22Rv1 (cell line): ENCODE results near the gene CCDC149.

Source experiments
- H3K27ac ChIP-seq: fragments of 450-650 bp; 2 replicates; pipeline ENCODE4 v1.5.1; 2017
- CTCF ChIP-seq: fragments of 450-650 bp; IDR thresholded peaks from 2 replicates; pipeline ENCODE4 v1.5.1; 2017; ENCODE audit warnings: mild to moderate bottlenecking
- ZFX ChIP-seq: fragments of 450-650 bp; IDR thresholded peaks from 2 replicates; pipeline ENCODE4 v1.6.1; 2017; ENCODE audit warnings: antibody characterized with exemption, borderline replicate concordance

Gene CCDC149

DNA sequence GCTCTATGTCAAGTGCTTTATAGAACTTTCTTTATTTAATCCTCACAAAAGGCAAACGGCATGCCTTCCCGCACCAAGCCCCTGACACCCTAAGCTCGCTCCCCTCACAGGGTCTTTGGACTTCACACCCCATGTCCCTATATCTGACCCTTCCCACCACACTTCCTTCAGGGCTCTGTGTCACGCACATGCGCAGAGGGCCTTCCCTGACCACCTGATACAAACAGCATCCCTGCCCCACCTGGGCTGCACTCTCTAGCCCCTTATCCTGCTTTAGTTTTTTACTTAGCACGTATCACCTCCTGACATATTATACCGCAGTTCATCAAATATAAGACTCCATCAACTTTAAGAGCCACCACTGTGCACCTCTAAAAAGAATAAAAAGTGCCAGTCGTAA lies 67.7 kb downstream of the CCDC149 start:
- TF ChIP-seq ZFX = no peak
- TF ChIP-seq CTCF = no peak
- no peak overlapping the region for H3K27ac ChIP-seq

GRCh38 chr4:24843096-24843495 lies 69.7 kb downstream of the CCDC149 start:
- no peak overlapping the region for H3K27ac ChIP-seq
- TF ChIP-seq ZFX (no peak), CTCF (no peak)

GRCh38 chr4:24842356-24842755 lies 70.5 kb downstream of the CCDC149 start:
- TF ChIP-seq CTCF = no peak
- TF ChIP-seq ZFX = no peak
- H3K27ac ChIP-seq = no peak overlapping the region

DNA sequence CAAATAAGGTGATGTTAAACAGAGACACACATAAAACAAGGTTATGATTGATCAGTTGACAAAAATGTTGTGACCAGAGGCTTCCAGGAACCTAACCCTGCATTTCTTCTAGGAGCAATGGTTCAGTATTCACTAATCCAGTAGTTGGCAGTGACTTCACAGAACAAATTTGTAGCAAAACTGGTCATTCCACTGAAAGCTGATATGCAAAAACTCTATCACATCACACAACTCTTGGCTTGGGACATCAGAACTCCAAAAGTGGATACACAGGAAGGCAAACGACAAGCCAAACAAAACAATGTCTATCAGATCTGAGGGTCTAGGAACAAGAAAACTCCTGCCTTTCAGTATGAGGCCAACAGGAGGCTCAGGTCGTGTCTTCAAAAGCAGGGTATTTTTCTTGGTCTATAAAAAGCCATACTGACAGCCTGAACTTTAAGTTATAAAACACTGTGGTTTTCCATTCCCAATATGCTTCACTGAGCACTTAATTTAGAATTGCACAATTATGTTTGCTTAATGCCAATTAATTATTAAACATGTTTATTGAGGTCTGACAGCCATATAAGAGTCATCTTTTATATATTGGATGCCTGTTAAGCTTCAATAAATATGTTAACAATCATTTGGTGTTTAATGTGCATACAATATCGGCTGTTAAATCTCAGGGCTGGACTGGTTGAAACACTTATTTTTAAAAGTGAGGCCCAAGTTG lies 71.9 kb downstream of the CCDC149 start:
- TF ChIP-seq CTCF (no peak), ZFX (no peak)

GRCh38 chr4:24840362-24840761 lies 72.5 kb downstream of the CCDC149 start:
- H3K27ac ChIP-seq = peak overlapping the region; percentile 27
- TF ChIP-seq CTCF = no peak
- TF ChIP-seq ZFX = no peak

More for the DNA sequence above, 71.9 kb downstream of the CCDC149 start:
- peak overlapping the region; percentile 27 for H3K27ac ChIP-seq

GRCh38 chr4:24837781-24838180 lies 75.1 kb downstream of the CCDC149 start:
- TF ChIP-seq ZFX (no peak), CTCF (no peak)
- no peak overlapping the region for H3K27ac ChIP-seq

- no peak for TF ChIP-seq ZFX
- TF ChIP-seq CTCF = no peak
- no peak overlapping the region for H3K27ac ChIP-seq
Measured at GRCh38 chr4:24837336-24837735, 75.5 kb downstream of the CCDC149 start.
